ENCODE measurements around the gene GID8.
A peak's percentile ranks its signal among the peaks of the same experiment; 100 is the strongest.

GID8 gene

GRCh38 chr20:62900052-62900691 lies 37.8 kb upstream of the GID8 start:
- no peak overlapping the region for H2BK15ac ChIP-seq (ENCODE audit: low read depth, poor library complexity, severe bottlenecking)
- H3K4me3 ChIP-seq (ENCODE audit: insufficient read depth in 1 of 2, low read depth in 1 of 2, low read length in 2 of 2) = no peak overlapping the region
- H3K18ac ChIP-seq (ENCODE audit: low read depth in 1 of 2, low read length in 2 of 2) = no peak overlapping the region
- no peak overlapping the region for H3K14ac ChIP-seq (ENCODE audit: low read length in 2 of 2)
- peaks cover 31% of the 10 kb centered on the region for H3K4me1 ChIP-seq (ENCODE audit: control insufficient read depth, insufficient read depth, low read depth, low read length)
- H2BK12ac ChIP-seq (ENCODE audit: low read length in 2 of 2) = no peak overlapping the region
- H2BK120ac ChIP-seq (ENCODE audit: low read depth, low read length) = no peak overlapping the region
- H3K9ac ChIP-seq (ENCODE audit: low read length) = peak overlapping the region; percentile 45
- no peak overlapping the region for H2AFZ ChIP-seq (ENCODE audit: low read depth, low read length)
- peak overlapping the region in 1 of 2 experiments; percentile 34 for H3K23ac ChIP-seq (ENCODE audit: low read length in 2 of 2)
- H3K79me1 ChIP-seq (replicated peaks; ENCODE audit: low read length, poor library complexity, severe bottlenecking) = peaks cover 29% of the 10 kb centered on the region
- no peak overlapping the region for H3K4ac ChIP-seq (ENCODE audit: low read depth in 1 of 2, low read length in 2 of 2)
- no peak overlapping the region for H3K27ac ChIP-seq (ENCODE audit: low read length, poor library complexity, severe bottlenecking)
- H3K4me2 ChIP-seq (ENCODE audit: low read length, poor library complexity, severe bottlenecking) = peak overlapping the region; percentile 30
- peaks cover 35 to 62% of the 10 kb centered on the region in 2 experiments for H3K36me3 ChIP-seq (ENCODE audit: control insufficient read depth in 1 of 2, insufficient read depth in 2 of 2, low read depth in 1 of 2, low read length in 2 of 2)
- peak overlapping the region; percentile 19 for H4K8ac ChIP-seq (ENCODE audit: low read length)
- peak; percentile 77 for DNase-seq
- no peak overlapping the region for H4K91ac ChIP-seq (ENCODE audit: low read length)
- no peaks in the 10 kb centered on the region for H3K27me3 ChIP-seq (ENCODE audit: control insufficient read depth in 1 of 2, insufficient read depth in 1 of 2, low read length in 2 of 2)
- H2AK5ac ChIP-seq (ENCODE audit: low read length, severe bottlenecking) = no peak overlapping the region
- H2BK5ac ChIP-seq (ENCODE audit: low read depth, low read length, poor library complexity, severe bottlenecking) = no peak overlapping the region
- WGBS = 21% methylated on average over 10 of the region's 11 CpGs
- no peaks in the 10 kb centered on the region for H3K9me3 ChIP-seq (ENCODE audit: control insufficient read depth, low read length)

- Histone ChIP-seq H3K18ac (ENCODE audit: low read depth in 1 of 2, low read length in 2 of 2) (no peak overlapping the region), H3K9ac (ENCODE audit: low read length) (peak overlapping the region; percentile 45), H2BK12ac (ENCODE audit: low read length in 2 of 2) (no peak overlapping the region), H3K79me1 (replicated peaks; ENCODE audit: low read length, poor library complexity, severe bottlenecking) (peaks cover 26% of the 10 kb centered on the region), H2BK120ac (ENCODE audit: low read depth, low read length) (no peak overlapping the region), H3K4me3 (ENCODE audit: insufficient read depth in 1 of 2, low read depth in 1 of 2, low read length in 2 of 2) (no peak overlapping the region), H3K4ac (ENCODE audit: low read depth in 1 of 2, low read length in 2 of 2) (no peak overlapping the region), H3K14ac (ENCODE audit: low read length in 2 of 2) (no peak overlapping the region), H2BK15ac (ENCODE audit: low read depth, poor library complexity, severe bottlenecking) (no peak overlapping the region), H4K91ac (ENCODE audit: low read length) (no peak overlapping the region), H3K27me3 (ENCODE audit: control insufficient read depth in 1 of 2, insufficient read depth in 1 of 2, low read length in 2 of 2) (no peaks in the 10 kb centered on the region), H3K23ac (ENCODE audit: low read length in 2 of 2) (no peak overlapping the region), H2AFZ (ENCODE audit: low read depth, low read length) (no peak overlapping the region), H2AK5ac (ENCODE audit: low read length, severe bottlenecking) (peak overlapping the region; percentile 21), H3K27ac (ENCODE audit: low read length, poor library complexity, severe bottlenecking) (no peak overlapping the region), H3K9me3 (ENCODE audit: control insufficient read depth, low read length) (no peaks in the 10 kb centered on the region), H3K4me1 (ENCODE audit: control insufficient read depth, insufficient read depth, low read depth, low read length) (peaks cover 31% of the 10 kb centered on the region), H3K36me3 (ENCODE audit: control insufficient read depth in 1 of 2, insufficient read depth in 2 of 2, low read depth in 1 of 2, low read length in 2 of 2) (peaks cover 37 to 62% of the 10 kb centered on the region in 2 experiments), H4K8ac (ENCODE audit: low read length) (no peak overlapping the region), H2BK5ac (ENCODE audit: low read depth, low read length, poor library complexity, severe bottlenecking) (no peak overlapping the region), H3K4me2 (ENCODE audit: low read length, poor library complexity, severe bottlenecking) (no peak overlapping the region)
- 76% methylated on average over 20 of the region's 20 CpGs for WGBS
- peak; percentile 24 for DNase-seq
Observed at GRCh38 chr20:62900692-62901584, 37.0 kb upstream of the GID8 start.

DNA sequence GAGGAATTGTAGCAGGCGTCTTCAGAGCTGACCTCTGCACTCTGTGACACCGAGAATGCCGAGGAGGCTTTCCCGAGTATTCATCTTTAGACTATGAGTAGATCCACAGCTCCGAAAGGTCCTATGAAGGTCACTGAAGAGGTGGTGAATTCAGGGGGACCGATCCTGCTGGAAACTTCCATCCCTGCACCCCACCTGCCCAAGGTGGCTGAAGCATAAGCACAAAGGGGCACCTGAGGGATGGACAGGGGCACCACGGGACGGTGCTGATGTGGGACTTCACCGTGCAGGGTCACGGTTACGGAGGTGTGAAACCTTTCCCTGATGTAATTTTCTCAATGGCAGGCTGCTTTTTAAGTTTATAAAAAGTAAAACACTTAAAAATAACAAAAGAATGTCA lies 36.1 kb upstream of the GID8 start:
- H3K4me3 ChIP-seq (ENCODE audit: insufficient read depth in 1 of 2, low read depth in 1 of 2, low read length in 2 of 2) = no peak overlapping the region
- no peak for DNase-seq
- H3K9ac ChIP-seq (ENCODE audit: low read length) = no peak overlapping the region
- H3K4me2 ChIP-seq (ENCODE audit: low read length, poor library complexity, severe bottlenecking) = no peak overlapping the region
- no peaks in the 10 kb centered on the region for H3K9me3 ChIP-seq (ENCODE audit: control insufficient read depth, low read length)
- H2BK120ac ChIP-seq (ENCODE audit: low read depth, low read length) = no peak overlapping the region
- H3K4me1 ChIP-seq (ENCODE audit: control insufficient read depth, insufficient read depth, low read depth, low read length) = peaks cover 31% of the 10 kb centered on the region
- H4K8ac ChIP-seq (ENCODE audit: low read length) = no peak overlapping the region
- no peak overlapping the region for H2AFZ ChIP-seq (ENCODE audit: low read depth, low read length)
- H3K27me3 ChIP-seq (ENCODE audit: control insufficient read depth in 1 of 2, insufficient read depth in 1 of 2, low read length in 2 of 2) = no peaks in the 10 kb centered on the region
- no peak overlapping the region for H4K91ac ChIP-seq (ENCODE audit: low read length)
- H2AK5ac ChIP-seq (ENCODE audit: low read length, severe bottlenecking) = no peak overlapping the region
- H3K18ac ChIP-seq (ENCODE audit: low read depth in 1 of 2, low read length in 2 of 2) = no peak overlapping the region
- H3K4ac ChIP-seq (ENCODE audit: low read depth in 1 of 2, low read length in 2 of 2) = no peak overlapping the region
- no peak overlapping the region for H2BK12ac ChIP-seq (ENCODE audit: low read length in 2 of 2)
- no peak overlapping the region for H3K14ac ChIP-seq (ENCODE audit: low read length in 2 of 2)
- no peak overlapping the region for H3K23ac ChIP-seq (ENCODE audit: low read length in 2 of 2)
- H3K36me3 ChIP-seq (ENCODE audit: control insufficient read depth in 1 of 2, insufficient read depth in 2 of 2, low read depth in 1 of 2, low read length in 2 of 2) = peaks cover 40 to 62% of the 10 kb centered on the region in 2 experiments
- H2BK15ac ChIP-seq (ENCODE audit: low read depth, poor library complexity, severe bottlenecking) = no peak overlapping the region
- H2BK5ac ChIP-seq (ENCODE audit: low read depth, low read length, poor library complexity, severe bottlenecking) = no peak overlapping the region
- WGBS = 95% methylated on average over 8 of the region's 11 CpGs
- no peak overlapping the region for H3K27ac ChIP-seq (ENCODE audit: low read length, poor library complexity, severe bottlenecking)
- H3K79me1 ChIP-seq (replicated peaks; ENCODE audit: low read length, poor library complexity, severe bottlenecking) = peaks cover 30% of the 10 kb centered on the region

GRCh38 chr20:62902926-62903615 lies 34.9 kb upstream of the GID8 start:
- Histone ChIP-seq H3K36me3 (ENCODE audit: control insufficient read depth in 1 of 2, insufficient read depth in 2 of 2, low read depth in 1 of 2, low read length in 2 of 2) (peaks cover 50 to 73% of the 10 kb centered on the region in 2 experiments), H2AK5ac (ENCODE audit: low read length, severe bottlenecking) (no peak overlapping the region), H3K27me3 (ENCODE audit: control insufficient read depth in 1 of 2, insufficient read depth in 1 of 2, low read length in 2 of 2) (no peaks in the 10 kb centered on the region), H3K4ac (ENCODE audit: low read depth in 1 of 2, low read length in 2 of 2) (no peak overlapping the region), H2BK15ac (ENCODE audit: low read depth, poor library complexity, severe bottlenecking) (no peak overlapping the region), H3K4me1 (ENCODE audit: control insufficient read depth, insufficient read depth, low read depth, low read length) (peaks cover 32% of the 10 kb centered on the region), H3K4me2 (ENCODE audit: low read length, poor library complexity, severe bottlenecking) (no peak overlapping the region), H3K27ac (ENCODE audit: low read length, poor library complexity, severe bottlenecking) (peak overlapping the region; percentile 48), H2AFZ (ENCODE audit: low read depth, low read length) (no peak overlapping the region), H3K18ac (ENCODE audit: low read depth in 1 of 2, low read length in 2 of 2) (no peak overlapping the region), H3K9me3 (ENCODE audit: control insufficient read depth, low read length) (no peaks in the 10 kb centered on the region), H3K79me1 (replicated peaks; ENCODE audit: low read length, poor library complexity, severe bottlenecking) (peaks cover 28% of the 10 kb centered on the region), H3K4me3 (ENCODE audit: insufficient read depth in 1 of 2, low read depth in 1 of 2, low read length in 2 of 2) (no peak overlapping the region), H4K91ac (ENCODE audit: low read length) (peak overlapping the region; percentile 55), H2BK5ac (ENCODE audit: low read depth, low read length, poor library complexity, severe bottlenecking) (no peak overlapping the region), H2BK12ac (ENCODE audit: low read length in 2 of 2) (no peak overlapping the region), H3K23ac (ENCODE audit: low read length in 2 of 2) (no peak overlapping the region), H4K8ac (ENCODE audit: low read length) (no peak overlapping the region), H2BK120ac (ENCODE audit: low read depth, low read length) (no peak overlapping the region), H3K14ac (ENCODE audit: low read length in 2 of 2) (peak overlapping the region in 1 of 2 experiments; percentile 79), H3K9ac (ENCODE audit: low read length) (peak overlapping the region; percentile 11)
- DNase-seq = peak; percentile 65
- 82% methylated on average over 4 of the region's 7 CpGs for WGBS
